SH-SY5Y (cell line): ENCODE measurements around the gene ICOS.

ENCODE experiments used
- GATA2 ChIP-seq: IDR thresholded peaks from 2 replicates; pipeline ENCODE4 v1.6.1; 2011; ENCODE audit warnings: mild to moderate bottlenecking, low read depth, low read length
- GATA3 ChIP-seq: IDR thresholded peaks from 2 replicates; pipeline ENCODE4 v1.6.1; 2011; ENCODE audit warnings: low read depth, mild to moderate bottlenecking, low read length, moderate library complexity

Gene ICOS

DNA sequence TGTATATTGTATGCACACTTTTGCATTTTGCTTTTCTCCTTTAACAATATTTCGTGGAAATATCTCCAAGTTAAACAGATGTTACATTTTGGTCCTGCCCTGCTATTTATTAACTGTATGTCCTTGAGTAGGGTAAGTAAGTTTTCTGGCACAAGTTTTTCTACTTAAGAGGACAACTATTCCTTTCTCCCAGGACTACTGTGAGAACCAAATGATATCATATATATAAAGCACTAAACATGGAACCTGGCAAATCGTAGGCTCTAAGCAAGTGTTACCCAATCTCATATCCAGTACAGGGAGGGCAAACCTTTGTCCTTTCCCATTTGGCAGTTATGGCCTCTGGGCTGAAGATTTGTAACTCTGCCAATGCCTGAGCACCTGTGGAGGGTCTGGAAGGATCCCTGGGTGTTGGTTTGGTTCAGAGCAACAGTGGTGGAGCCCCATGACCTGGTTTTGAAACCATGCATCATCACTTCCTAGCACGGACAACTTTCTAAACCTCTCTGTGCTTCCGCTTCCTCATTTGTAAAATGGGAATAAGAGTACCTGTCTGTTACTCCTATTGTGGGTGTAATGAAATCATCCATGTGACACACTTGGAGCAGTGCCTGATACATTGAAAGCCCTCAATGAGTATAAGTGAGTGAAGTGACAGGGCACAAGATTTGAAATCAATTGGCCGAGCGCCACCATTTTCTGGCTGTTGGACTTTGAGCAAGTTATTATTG, 28.3 kb upstream of the ICOS start:
- no peak for TF ChIP-seq GATA2
- TF ChIP-seq GATA3: no peak

- TF ChIP-seq GATA3 (no peak), GATA2 (no peak)
These were observed 27.8 kb upstream of the ICOS start for GRCh38 chr2:203908797-203909185.

GRCh38 chr2:203909261-203909967, 27.1 kb upstream of the ICOS start:
- TF ChIP-seq GATA3 (no peak), GATA2 (no peak)

DNA sequence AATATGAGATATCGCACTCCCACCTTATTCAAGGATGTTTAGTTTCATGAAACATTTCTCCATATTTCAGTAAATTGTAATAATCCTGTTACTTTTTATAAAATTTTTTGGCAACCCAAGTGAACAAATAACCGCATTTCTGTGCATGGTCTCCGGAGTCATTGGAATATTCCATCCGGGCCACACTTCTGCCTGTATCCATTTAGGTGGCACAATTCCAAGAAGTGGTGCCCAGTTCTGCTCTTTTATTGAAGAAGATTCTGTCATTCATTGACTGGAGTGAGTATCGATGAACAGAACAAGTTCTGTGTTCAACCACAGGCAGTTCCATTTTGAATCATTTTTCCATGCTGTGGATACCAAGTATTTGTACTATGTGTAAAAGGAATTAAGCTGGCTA, 26.6 kb upstream of the ICOS start:
- no peak for TF ChIP-seq GATA3
- no peak for TF ChIP-seq GATA2

GRCh38 chr2:203913947-203914346, 22.6 kb upstream of the ICOS start:
- TF ChIP-seq GATA2: no peak
- no peak for TF ChIP-seq GATA3

DNA sequence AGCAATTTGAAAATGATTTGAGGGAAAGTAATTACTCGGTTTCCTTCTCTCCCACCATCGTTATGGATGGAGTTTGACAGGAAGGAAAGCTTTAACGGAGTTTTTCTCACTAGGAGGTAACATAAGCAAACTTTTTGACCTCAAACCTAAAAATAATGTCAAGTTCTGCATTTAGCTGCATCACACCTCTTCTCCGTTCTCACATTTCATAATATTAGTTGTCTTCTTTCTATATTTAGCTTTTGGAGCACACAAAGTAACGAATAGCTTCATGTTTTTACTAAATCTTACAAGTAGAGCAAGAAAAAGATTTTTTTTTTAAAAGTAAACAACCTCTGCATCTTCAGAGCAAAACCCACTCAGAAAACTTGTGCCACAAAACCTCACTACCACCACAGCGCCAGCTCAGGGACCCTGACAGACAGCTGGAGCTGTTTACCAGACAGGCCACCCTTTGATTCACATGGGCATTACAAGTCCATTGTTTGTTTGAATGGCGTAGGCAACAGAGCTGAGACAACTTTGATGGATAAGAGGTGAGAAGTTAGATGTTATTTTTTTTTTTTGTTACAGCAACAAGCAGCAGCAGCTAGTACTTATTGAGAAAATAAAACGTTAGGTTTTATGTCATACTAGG, 21.9 kb upstream of the ICOS start:
- TF ChIP-seq GATA3: no peak
- TF ChIP-seq GATA2: no peak

GRCh38 chr2:203915256-203915655, 21.3 kb upstream of the ICOS start:
- no peak for TF ChIP-seq GATA3
- no peak for TF ChIP-seq GATA2

DNA sequence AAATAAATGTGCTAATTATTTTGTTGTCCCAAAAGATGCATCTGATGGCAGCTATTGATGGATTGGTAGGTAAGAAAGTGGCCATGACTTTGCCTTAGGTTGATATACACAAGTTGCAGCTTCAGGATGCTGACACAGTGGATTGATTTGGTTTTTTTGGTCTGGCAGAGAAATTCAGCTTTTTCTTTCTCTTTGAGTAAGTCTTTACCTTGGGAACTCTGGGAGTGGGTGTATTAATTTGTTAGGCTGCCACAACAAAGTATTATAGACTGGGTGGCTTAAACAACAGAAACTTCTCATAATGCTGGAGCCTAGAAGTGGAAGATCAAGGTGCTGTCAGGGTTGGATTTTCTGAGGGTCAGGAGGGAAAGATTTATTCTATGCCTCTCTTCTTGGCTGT, 19.8 kb upstream of the ICOS start:
- TF ChIP-seq GATA3: no peak
- TF ChIP-seq GATA2: no peak

- TF ChIP-seq GATA2 (no peak), GATA3 (no peak)
These were observed 18.3 kb upstream of the ICOS start for GRCh38 chr2:203918264-203918663.

DNA sequence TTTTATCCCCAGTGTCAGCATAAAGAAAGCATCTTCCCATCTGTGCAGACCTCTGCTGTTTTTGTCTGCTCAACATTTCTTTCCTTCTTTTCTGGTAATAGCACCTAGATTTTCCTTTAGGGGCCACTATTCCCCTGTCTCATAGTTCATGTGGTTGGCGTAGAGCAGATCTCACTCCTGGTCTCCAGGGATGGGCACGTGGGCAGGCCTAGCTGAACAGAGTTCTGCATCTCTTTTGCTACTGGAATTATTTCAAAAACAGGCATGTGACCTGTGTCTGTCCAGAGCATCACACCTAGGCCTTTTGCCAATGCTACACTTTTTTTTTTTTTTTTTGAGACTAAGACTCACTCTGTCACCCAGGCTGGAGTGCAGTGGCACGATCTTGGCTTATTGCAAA, 17.7 kb upstream of the ICOS start:
- no peak for TF ChIP-seq GATA2

DNA sequence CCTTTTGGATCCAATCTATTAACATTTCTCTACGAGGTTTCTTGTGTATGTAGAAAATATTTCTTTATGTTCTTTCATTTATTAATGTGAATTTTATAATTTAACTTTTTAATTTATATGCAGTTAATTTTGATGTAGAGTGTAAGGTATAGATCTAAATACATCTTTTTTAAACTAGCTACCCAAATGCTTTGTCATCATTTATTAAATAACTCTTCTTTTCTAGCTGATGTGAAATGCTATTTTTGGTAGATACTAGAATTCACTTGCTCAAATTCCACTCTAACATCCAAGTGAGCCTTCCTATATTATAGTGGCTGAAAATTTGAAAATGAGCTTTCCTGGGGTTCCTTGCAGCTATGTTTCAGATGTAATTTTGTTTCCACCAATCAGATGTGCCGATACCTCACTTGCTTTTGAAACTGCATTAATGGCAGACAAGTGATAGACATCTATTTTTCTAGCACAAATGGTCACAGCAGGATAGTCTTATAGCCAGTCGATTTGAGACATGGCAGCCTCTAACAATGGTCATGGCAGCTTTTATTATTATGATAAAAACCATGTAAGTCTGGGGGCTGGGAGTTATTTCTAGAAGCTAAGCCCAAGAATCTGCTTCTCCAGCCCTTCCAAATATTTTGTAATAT, 10.9 kb upstream of the ICOS start:
- TF ChIP-seq GATA3 (no peak), GATA2 (no peak)

DNA sequence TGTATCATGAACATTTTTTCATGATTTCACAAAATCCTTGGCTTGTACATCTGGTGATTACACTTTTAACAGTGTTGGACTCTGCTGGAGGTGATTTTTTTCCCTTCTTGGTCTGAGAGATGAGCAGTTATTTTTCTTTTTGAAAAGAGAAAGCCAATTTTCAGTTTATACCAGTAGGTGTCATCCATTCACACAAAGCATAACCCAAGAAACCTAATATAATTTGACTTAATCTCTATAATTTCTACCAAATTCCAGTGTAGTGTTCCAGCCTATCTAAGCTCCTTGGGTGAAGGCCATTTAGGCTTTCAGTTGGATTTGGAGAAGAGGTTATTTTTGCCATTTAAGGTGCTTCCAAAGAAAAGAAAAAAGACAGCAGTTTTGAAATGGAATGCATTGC, 7.7 kb upstream of the ICOS start:
- TF ChIP-seq GATA2 (no peak), GATA3 (no peak)

GRCh38 chr2:203934041-203934492, 2.5 kb upstream of the ICOS start:
- no peak for TF ChIP-seq GATA3
- TF ChIP-seq GATA2: no peak

DNA sequence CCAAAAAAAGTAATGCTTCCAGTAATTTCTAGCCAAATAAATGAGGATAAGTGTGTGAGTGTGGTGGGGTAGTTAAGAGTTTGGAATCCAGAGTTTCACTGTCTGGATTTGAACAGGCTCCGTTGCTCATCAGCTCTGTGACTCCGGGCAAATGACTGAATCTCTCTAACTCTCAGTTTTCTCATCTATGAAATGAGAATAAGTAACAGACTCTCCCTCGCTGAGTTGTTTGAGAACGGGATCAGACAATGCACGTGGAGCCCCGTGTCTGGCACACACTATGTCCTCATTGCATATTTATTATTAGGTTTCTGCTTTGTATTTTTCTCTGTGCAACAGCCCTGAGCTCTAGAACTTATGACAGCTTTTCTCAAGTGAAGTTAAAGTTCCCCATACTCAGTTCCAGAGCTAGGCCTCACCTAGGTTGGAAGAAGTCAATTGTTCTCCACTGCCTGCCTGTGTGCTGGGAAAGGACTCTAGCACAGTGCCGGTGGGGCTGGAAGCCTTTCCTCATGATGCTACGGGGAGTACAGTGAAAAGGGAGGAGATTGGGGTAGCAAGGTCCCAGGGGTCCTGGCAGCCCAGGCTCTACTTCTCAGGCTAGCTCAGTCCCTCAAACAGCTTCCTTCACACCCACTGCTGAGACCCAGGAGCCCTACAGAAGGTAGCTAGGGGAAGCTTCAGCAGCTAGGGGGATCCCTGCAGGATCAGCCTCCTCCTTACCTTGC, 1.7 kb upstream of the ICOS start:
- no peak for TF ChIP-seq GATA3
- no peak for TF ChIP-seq GATA2

DNA sequence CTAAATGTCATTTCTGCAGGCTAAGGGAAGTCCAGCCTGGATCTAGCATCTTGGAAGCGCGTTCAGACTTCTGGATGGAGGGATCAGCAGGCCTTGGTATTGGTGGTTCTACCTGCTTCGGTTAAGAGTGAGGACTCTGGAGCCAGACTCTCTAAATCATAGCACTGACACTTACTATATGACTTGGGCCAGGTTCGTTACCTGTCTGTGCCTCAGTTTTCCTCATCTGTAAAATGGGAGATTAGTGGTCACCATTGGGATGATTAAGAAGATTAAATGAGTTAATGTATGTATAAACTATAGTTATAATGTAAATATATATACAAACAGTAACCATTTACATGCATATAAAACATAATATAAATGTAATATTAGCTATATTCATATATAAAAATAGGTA, 995 bp upstream of the ICOS start:
- TF ChIP-seq GATA3 (no peak), GATA2 (no peak)
